Large intestine (tissue), 3 donors: ENCODE results near the gene ATP8A2. TPM values are rescaled to one million over a fixed set of nuclear protein-coding genes. Genes with fewer than 3 reads are reported as not detected.
"Not testable (repeated sequence)": the region's sequence is repeated elsewhere in the genome, so short reads cannot be mapped to it uniquely, and the experiment has no call there.

Experiments
- DNase-seq, 2 donors: peaks; one replicate each; pipeline versions ENCODE4 v3.0.0 to v3.0.0-alpha.2; 2013
- H3K27ac ChIP-seq: one replicate; pipeline ENCODE4 v1.5.1; 2013; ENCODE audit warnings: low read length
- H3K27me3 ChIP-seq: 2 replicates; pipeline ENCODE4 v1.6.1; 2013; ENCODE audit warnings: low read length; ENCODE audit not compliant: control insufficient read depth, insufficient read depth
- H3K36me3 ChIP-seq: 2 replicates; pipeline ENCODE4 v1.6.1; 2013; ENCODE audit warnings: low read length; ENCODE audit not compliant: control insufficient read depth, insufficient read depth
- H3K4me1 ChIP-seq: one replicate; pipeline ENCODE4 v1.6.1; 2013; ENCODE audit warnings: low read length; ENCODE audit not compliant: control insufficient read depth, insufficient read depth
- H3K4me3 ChIP-seq: one replicate; pipeline ENCODE4 v1.5.1; 2013; ENCODE audit warnings: low read length
- H3K9me3 ChIP-seq: one replicate; pipeline ENCODE4 v1.6.1; 2013; ENCODE audit warnings: mild to moderate bottlenecking, low read depth, low read length, moderate library complexity; ENCODE audit not compliant: control insufficient read depth
- WGBS: methylation state at CpG from one replicate; pipeline ENCODE4 v1.1.5; 2013; ENCODE audit warnings: low lambda C conversion rate; ENCODE audit not compliant: insufficient coverage; 5-methylcytosine and 5-hydroxymethylcytosine counted together
- polyA plus RNA-seq: library from polyadenylated mRNA; unstranded; fragments of 120-200 nt; gene quantifications from one replicate; pipeline ENCODE4 v1.2.1, GENCODE V29; 2013

Gene ATP8A2
- polyA plus RNA-seq, 1 donor: 2.3 TPM

DNA sequence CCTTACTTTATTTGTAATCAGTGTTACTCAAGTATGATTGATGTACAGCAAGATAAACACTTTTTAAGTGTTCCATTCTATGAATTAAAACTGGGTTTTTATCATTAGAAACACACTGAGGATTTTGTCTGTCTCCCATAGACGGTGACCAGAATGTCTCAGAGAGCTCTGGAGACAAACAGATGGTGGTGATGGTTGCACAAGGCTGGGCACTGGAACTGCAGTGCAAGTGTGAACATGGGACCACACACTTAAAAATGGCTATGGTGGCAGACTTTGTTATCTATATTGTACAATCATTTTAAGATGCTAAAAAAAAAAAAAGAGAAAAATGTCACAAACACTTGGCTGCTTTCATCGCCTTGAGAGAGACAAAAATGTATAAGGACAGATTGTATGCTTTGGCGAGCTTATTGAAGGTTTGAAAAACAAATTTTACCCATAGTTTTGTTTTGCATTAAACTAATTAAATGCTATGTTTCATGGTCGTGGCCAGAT, 407.1 kb downstream of the ATP8A2 start:
- H3K36me3 ChIP-seq: no peaks in the 10 kb centered on the region
- peaks cover 2% of the 10 kb centered on the region for H3K27me3 ChIP-seq
- H3K4me1 ChIP-seq: no peaks in the 10 kb centered on the region
- no peaks in the 10 kb centered on the region for H3K9me3 ChIP-seq
- WGBS: 100% methylated on average over 2 of the region's 4 CpGs
- no peak for DNase-seq
- no peak overlapping the region for H3K27ac ChIP-seq
- no peak overlapping the region for H3K4me3 ChIP-seq

DNA sequence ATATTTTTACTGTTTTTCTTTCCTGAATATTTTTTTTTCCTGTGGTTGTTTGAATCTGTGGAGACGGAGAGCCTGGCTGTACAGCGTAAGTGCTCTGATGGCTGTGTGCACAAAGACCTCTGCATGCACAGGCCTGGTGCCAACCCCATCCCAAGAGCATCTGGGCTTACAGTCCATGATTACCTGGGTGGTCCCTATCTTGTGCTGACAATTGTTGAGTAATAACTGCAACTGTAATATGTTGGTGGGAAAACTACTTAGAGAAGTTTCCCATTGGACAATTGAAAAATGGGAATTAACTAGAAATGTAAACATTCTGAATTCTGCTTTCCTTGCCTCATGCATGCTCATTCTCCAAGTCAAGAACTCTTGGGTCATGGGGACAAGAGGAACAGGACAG, 411.3 kb downstream of the ATP8A2 start:
- Histone ChIP-seq H3K36me3 (no peaks in the 10 kb centered on the region), H3K4me3 (no peak overlapping the region), H3K27ac (no peak overlapping the region), H3K27me3 (no peaks in the 10 kb centered on the region), H3K9me3 (no peaks in the 10 kb centered on the region), H3K4me1 (no peaks in the 10 kb centered on the region)
- no peak for DNase-seq
- WGBS: no CpG with 5 or more reads among the region's 2 CpGs

DNA sequence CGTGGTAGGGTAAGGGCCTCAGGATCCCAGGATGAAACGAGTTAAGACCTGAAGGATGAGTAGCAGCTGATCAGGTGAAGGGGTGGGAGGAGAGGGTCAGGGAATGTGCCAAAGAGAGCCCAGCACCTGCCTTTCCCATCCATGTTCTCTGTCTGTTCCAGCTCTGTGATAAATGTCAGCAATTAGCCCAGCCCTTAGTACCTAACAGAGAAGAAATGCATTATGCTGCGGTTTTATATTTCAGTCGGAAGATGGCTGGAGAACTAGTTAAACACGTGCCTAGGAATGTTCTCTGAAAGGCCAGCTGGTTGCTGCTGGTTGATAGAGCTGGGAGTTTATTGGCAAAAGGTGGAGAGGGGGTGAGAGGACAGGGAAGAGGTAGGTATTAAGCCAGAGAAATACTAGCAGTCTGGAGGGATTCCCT, 411.8 kb downstream of the ATP8A2 start:
- Histone ChIP-seq H3K4me3 (no peak overlapping the region), H3K27ac (no peak overlapping the region), H3K4me1 (no peaks in the 10 kb centered on the region), H3K36me3 (no peaks in the 10 kb centered on the region), H3K27me3 (no peaks in the 10 kb centered on the region), H3K9me3 (no peaks in the 10 kb centered on the region)
- no CpG with 5 or more reads among the region's 5 CpGs for WGBS
- DNase-seq: no peak

DNA sequence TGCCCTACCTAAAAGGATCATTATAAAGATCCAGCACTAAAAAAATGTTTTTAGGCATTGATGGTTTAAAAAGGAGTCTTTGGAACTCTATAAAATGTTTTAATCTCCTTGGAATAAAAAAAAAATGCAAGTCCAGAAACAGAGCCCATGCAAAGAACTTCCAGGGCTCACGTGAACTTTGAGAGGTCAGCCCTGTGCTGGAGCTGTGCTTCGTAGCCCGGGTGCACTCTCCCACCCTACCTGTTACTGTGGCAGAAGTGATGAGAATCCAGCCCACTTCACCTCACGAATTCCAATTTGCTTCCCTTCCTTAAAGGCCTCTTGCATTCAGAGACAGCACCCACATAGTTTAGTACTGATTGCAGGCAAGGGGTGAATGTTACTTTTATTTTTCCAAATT, 412.3 kb downstream of the ATP8A2 start:
- WGBS: no CpG with 5 or more reads among the region's 4 CpGs
- H3K27me3 ChIP-seq: no peaks in the 10 kb centered on the region

DNA sequence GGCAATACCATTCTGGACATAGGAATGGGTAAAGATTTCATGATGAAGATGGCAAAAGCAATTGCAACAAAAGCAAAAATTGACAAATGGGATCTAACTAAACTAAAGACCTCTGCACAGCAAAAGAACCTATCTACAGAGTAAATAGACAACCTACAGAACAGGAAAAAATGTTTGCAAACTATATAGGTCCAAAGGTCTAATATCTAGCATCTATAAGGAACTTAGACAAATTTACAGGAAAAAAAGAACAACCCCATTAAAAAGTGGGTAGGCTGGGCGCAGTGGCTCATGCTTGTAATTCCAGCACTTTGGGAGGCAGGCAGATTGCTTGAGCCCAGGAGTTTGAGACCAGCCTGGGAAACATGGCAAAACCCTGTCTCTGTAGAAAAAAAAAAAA, 418.4 kb downstream of the ATP8A2 start:
- H3K27ac ChIP-seq, H3K4me3 ChIP-seq, H3K27me3 ChIP-seq, H3K4me1 ChIP-seq, DNase-seq, H3K36me3 ChIP-seq, H3K9me3 ChIP-seq: not testable (repeated sequence)
- no CpG with 5 or more reads among the region's 1 CpG for WGBS

More for the DNA sequence above, 412.3 kb downstream of the ATP8A2 start:
- H3K4me1 ChIP-seq: no peaks in the 10 kb centered on the region
- no peak overlapping the region for H3K4me3 ChIP-seq
- no peaks in the 10 kb centered on the region for H3K36me3 ChIP-seq
- DNase-seq: no peak
- no peak overlapping the region for H3K27ac ChIP-seq
- no peaks in the 10 kb centered on the region for H3K9me3 ChIP-seq

DNA sequence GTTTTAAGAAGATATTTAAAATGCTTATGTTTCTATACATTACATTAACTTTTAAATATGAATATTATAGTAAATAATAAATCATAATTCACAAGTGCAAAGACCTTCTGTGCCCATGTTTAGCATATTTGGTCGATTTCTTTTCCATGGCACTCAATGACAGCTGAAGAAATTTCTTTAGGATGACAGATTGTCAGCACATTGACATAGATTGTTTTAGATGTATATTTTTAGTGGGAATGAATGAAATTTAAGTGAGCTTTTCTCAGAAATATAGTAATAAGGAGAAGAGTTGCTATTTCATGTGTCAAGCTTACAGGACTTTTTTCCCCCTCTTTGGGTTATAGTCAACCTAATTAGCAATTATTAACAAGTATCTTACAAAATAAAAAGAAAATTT, 423.5 kb downstream of the ATP8A2 start:
- Histone ChIP-seq H3K27ac (no peak overlapping the region), H3K27me3 (no peaks in the 10 kb centered on the region), H3K4me3 (no peak overlapping the region), H3K9me3 (no peaks in the 10 kb centered on the region), H3K4me1 (no peaks in the 10 kb centered on the region), H3K36me3 (no peaks in the 10 kb centered on the region)
- WGBS: no CpG with 5 or more reads among the region's 1 CpG
- no peak for DNase-seq

DNA sequence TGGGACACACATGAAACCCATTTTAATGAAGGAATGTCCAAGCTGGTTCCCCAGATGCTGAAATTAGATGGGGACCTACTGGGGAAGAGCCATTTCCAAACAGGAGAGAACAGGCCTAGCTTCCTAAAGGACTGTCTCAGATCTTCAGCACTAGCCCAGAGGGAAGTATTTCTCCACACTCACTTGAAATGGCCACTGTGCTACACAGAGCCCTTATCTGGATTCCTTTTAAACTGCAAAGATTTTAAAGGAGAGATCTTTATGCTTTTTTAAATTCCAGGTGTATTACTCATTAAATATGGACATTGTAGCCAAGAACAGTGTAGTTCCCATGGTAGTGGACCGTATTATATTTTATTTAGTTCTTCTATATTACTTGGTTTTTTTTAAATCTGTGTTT, 424.7 kb downstream of the ATP8A2 start:
- no CpG with 5 or more reads among the region's 1 CpG for WGBS
- no peak overlapping the region for H3K27ac ChIP-seq
- H3K36me3 ChIP-seq: no peaks in the 10 kb centered on the region
- H3K9me3 ChIP-seq: no peaks in the 10 kb centered on the region
- H3K27me3 ChIP-seq: peaks cover 4% of the 10 kb centered on the region
- DNase-seq: no peak
- no peak overlapping the region for H3K4me3 ChIP-seq
- no peaks in the 10 kb centered on the region for H3K4me1 ChIP-seq

DNA sequence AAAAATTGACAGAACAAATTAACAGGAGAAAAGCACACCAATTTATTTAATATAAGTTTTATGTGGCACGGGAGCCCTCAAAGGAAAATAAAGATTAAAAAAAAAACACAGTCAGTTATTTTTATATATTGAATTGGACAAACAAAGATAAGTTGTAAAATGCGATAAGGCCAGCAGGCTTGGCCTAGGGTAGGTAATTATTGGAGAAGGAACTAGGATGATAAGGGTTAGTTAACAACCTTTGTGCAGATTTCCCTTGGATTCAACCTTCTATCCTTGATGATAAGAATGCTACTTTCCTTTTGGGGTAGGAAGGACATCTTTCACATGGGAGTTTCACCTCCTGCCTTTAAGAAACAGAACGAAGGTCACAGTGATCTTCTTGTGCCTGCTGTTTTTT, 427.2 kb downstream of the ATP8A2 start:
- Histone ChIP-seq H3K9me3 (no peaks in the 10 kb centered on the region), H3K36me3 (no peaks in the 10 kb centered on the region), H3K4me1 (no peaks in the 10 kb centered on the region), H3K27me3 (peaks cover 4% of the 10 kb centered on the region), H3K27ac (no peak overlapping the region), H3K4me3 (no peak overlapping the region)
- WGBS: 35% methylated on average over 3 of the region's 3 CpGs
- DNase-seq: no peak

DNA sequence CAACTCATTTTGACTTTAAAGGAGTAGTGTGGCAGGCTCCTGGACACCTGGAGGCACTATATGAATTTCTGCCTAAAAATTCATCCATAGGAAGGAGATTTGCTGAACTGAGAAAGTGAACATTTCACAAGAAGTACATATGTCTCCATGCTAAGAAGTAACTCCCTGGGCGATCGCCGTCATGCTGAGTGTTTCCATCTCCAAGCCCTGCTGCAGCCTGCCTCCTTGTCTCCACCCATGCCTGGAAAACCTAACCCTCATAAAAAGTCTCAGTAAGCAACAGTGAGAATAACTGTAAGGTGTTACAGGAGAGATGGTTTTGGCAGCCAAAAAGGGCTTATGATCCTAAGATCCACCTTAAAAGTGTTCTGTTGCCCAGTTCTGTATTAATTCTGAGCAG, 428.7 kb downstream of the ATP8A2 start:
- no CpG with 5 or more reads among the region's 3 CpGs for WGBS
- H3K36me3 ChIP-seq: no peaks in the 10 kb centered on the region
- no peaks in the 10 kb centered on the region for H3K9me3 ChIP-seq
- H3K4me1 ChIP-seq: no peaks in the 10 kb centered on the region
- no peak overlapping the region for H3K4me3 ChIP-seq
- no peak for DNase-seq
- peaks cover 4% of the 10 kb centered on the region for H3K27me3 ChIP-seq
- no peak overlapping the region for H3K27ac ChIP-seq

DNA sequence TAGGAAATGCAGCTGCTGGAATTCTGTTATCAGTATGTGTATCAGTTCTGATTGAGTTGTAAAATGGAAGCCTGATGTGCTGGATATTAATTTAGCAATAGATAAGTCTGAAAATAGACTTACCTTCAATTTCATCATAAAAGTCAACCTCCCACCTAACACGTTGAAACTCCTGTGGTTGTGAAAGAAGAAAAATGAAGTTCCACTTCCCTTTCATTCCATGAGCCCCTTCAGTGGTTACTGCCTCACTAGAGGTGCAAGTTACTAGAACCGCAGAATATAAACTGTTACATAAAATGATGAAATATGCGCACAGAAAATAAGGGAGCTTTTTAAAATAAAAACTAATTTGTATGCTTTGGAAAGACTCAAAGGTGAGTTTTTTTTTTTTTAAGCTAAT, 430.8 kb downstream of the ATP8A2 start:
- Histone ChIP-seq H3K36me3 (no peaks in the 10 kb centered on the region), H3K27ac (no peak overlapping the region), H3K9me3 (no peaks in the 10 kb centered on the region), H3K4me3 (no peak overlapping the region), H3K4me1 (no peaks in the 10 kb centered on the region), H3K27me3 (peaks cover 4% of the 10 kb centered on the region)
- DNase-seq: no peak
- WGBS: 100% methylated on average over 1 of the region's 3 CpGs

DNA sequence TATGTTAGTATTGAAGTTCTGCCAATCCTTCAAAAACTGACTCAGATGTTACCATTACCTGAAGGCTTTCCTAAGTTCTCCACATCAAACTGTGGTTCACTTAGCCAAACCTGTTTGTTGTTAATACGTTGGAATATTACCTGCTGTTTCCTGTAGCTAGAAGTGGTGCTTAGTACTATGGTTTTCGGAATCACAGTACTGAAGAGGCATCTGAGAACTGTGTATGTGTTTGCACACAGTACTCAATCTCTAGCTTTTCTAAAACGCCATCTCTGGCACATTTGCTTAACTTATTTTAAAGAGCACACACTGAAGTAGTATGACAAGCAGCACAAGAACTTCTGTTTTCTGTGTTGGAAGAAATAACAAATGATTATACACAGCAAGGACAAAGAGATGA, 431.9 kb downstream of the ATP8A2 start:
- no peak overlapping the region for H3K4me3 ChIP-seq
- whole genome bisulfite sequencing: 100% methylated on average over 1 of the region's 3 CpGs
- no peaks in the 10 kb centered on the region for H3K9me3 ChIP-seq
- no peak for DNase-seq
- peaks cover 4% of the 10 kb centered on the region for H3K27me3 ChIP-seq
- H3K27ac ChIP-seq: no peak overlapping the region
- no peaks in the 10 kb centered on the region for H3K36me3 ChIP-seq
- H3K4me1 ChIP-seq: no peaks in the 10 kb centered on the region
